ENCODE results near the gene SERTAD1. TPM values are rescaled to one million over a fixed set of nuclear protein-coding genes. Genes with fewer than 3 reads are reported as not detected.
A peak's percentile ranks its signal among the peaks of the same experiment; 100 is the strongest.

SERTAD1 gene, protein sequence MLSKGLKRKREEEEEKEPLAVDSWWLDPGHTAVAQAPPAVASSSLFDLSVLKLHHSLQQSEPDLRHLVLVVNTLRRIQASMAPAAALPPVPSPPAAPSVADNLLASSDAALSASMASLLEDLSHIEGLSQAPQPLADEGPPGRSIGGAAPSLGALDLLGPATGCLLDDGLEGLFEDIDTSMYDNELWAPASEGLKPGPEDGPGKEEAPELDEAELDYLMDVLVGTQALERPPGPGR
- 10 to 100 TPM in 1 of 5 donors, 1 to 10 TPM in 3, not detected in 1; 8.6 to 16.8 (median 9.7) TPM for total RNA-seq
- polyA plus RNA-seq = 10 to 100 TPM; 11.2 to 36.5 (median 25.2) TPM
- long read RNA-seq, donor 1, partial matches to known transcripts = 0 of 4 reads
- long read RNA-seq, donor 1, other reads (novel, unspliced or antisense) = 0 of 4 reads
- long read RNA-seq, donor 2, partial matches to known transcripts = 0 of 3 reads
- long read RNA-seq, donor 2, other reads (novel, unspliced or antisense) = 0 of 3 reads
- long read RNA-seq, donor 3, transcript SERTAD1-201 (2 exons, 2,114 nt) = major isoform, 6 of 6 reads
- long read RNA-seq, donor 3, partial matches to known transcripts = 0 of 6 reads
- long read RNA-seq, donor 3, other reads (novel, unspliced or antisense) = 0 of 6 reads
- long read RNA-seq, donor 4 = 0 reads
- long read RNA-seq, donor 5, partial matches to known transcripts = 0 of 4 reads
- long read RNA-seq, donor 5, other reads (novel, unspliced or antisense) = 0 of 4 reads
- long read RNA-seq, donor 6, transcript SERTAD1-201 (2 exons, 2,114 nt) = major isoform, 8 of 13 reads
- long read RNA-seq, donor 6, partial matches to known transcripts = 5 of 13 reads
- long read RNA-seq, donor 6, other reads (novel, unspliced or antisense) = 0 of 13 reads
- long read RNA-seq, donor 7, transcript SERTAD1-201 (2 exons, 2,114 nt) = major isoform, 13 of 13 reads
- long read RNA-seq, donor 7, partial matches to known transcripts = 0 of 13 reads
- long read RNA-seq, donor 7, other reads (novel, unspliced or antisense) = 0 of 13 reads
- long read RNA-seq, donor 8 = 0 reads
- long read RNA-seq, donor 9, partial matches to known transcripts = 0 of 4 reads
- long read RNA-seq, donor 9, other reads (novel, unspliced or antisense) = 0 of 4 reads
- long read RNA-seq, donor 10, partial matches to known transcripts = 0 of 2 reads
- long read RNA-seq, donor 10, other reads (novel, unspliced or antisense) = 0 of 2 reads

DNA sequence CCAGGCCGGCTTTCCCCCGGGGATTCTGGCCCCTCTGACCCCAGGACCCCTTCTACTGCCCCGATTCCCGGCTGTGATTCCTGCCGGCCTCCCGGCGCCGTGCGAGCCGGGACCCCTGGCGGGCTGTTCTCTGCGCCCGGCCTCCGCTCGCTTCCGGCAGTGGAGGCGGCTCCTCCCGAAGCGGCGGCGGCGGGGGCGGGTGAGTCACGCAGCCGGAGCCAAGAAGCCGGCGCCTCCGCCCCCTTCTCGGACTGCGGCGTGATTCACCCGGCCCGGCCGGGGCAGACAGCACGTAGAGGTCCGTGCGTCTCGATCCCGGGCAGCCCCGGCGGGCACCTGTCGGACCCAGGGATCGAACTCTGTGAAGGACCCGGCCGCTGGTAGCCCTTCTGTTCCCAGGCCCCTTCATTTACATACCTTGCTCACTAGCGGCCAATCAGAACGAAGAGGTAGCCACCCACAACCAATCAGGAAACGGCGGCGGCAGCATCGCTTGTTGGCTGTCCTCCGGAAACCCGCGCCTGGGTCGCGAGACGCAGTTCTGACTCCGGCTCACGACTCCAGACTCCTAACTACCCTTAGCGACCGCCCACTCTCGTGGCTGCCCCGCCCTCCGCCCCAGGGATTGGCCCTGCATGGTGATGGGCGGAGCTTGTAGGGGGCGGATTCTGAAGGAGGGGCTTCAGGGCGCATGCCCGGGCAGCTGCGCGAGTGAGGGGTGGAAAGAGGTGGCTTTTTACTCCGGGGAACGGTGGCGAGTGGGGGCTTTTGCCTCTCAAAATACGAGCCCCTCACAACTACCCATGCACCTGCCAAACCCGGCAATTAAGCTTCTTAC, at the start of gene SERTAD1:
Gene SERTAD1, minus strand, starts transcription at position 543 of the 838 bp plus-strand sequence. CDS start 2,446 bp downstream, outside the sequence.
- intact Hi-C loops (cut with DNase I; ENCODE audit: low total_unique reads) = no loop called here
- H3K27me3 ChIP-seq = no peaks in the 10 kb centered on the region

DNA sequence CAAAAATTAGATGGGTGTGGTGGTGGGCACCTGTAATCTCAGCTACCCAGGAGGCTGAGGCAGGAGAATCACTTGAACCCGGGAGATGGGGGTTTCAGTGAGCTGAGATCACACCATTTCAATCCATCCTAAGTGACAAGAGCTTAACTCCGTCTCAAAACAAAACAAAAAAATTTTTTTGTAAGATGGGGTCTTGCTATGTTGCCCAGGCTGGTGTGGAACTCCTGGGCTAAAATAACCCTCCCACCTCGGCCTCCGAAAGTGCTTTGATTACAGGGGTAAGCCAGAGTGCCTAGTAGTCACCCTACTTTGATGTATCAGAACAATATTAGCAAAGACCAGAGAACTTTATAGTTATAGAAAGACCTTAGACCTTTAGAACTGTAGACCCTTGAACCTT, 48.9 kb upstream of the SERTAD1 start:
- no peaks in the 10 kb centered on the region for H3K27me3 ChIP-seq
- WGBS, 5 donors = 83 to 95% (median 90%) methylated on average over 4 of the region's 4 CpGs
- no peak for DNase-seq
- no peaks in the 10 kb centered on the region for H3K9me3 ChIP-seq
- H3K36me3 ChIP-seq = no peaks in the 10 kb centered on the region
- no peak overlapping the region for H3K4me3 ChIP-seq
- no peaks in the 10 kb centered on the region for H3K4me1 ChIP-seq
- no peak for TF ChIP-seq POLR2A (IDR thresholded peaks at IDR 0.05)
- TF ChIP-seq, protein P1, sequence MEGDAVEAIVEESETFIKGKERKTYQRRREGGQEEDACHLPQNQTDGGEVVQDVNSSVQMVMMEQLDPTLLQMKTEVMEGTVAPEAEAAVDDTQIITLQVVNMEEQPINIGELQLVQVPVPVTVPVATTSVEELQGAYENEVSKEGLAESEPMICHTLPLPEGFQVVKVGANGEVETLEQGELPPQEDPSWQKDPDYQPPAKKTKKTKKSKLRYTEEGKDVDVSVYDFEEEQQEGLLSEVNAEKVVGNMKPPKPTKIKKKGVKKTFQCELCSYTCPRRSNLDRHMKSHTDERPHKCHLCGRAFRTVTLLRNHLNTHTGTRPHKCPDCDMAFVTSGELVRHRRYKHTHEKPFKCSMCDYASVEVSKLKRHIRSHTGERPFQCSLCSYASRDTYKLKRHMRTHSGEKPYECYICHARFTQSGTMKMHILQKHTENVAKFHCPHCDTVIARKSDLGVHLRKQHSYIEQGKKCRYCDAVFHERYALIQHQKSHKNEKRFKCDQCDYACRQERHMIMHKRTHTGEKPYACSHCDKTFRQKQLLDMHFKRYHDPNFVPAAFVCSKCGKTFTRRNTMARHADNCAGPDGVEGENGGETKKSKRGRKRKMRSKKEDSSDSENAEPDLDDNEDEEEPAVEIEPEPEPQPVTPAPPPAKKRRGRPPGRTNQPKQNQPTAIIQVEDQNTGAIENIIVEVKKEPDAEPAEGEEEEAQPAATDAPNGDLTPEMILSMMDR (IDR thresholded peaks at IDR 0.05) = no peak
- no peak for TF ChIP-seq EP300 (IDR thresholded peaks at IDR 0.05)
- TF ChIP-seq POLR2AphosphoS5 (IDR thresholded peaks at IDR 0.05) = no peak
- no peak overlapping the region for H3K27ac ChIP-seq
- intact Hi-C loops (cut with DNase I; ENCODE audit: low total_unique reads) = no loop called here

More for the DNA sequence above, at the start of gene SERTAD1:
- DNase-seq = peak; percentile 100
- TF ChIP-seq POLR2A (IDR thresholded peaks at IDR 0.05) (peak in 2 of 4 donors; percentile 97 to 98), EP300 (IDR thresholded peaks at IDR 0.05) (no peak), POLR2AphosphoS5 (IDR thresholded peaks at IDR 0.05) (peak; percentile 98 to 100 (median 100))
- TF ChIP-seq, protein P1 (IDR thresholded peaks at IDR 0.05) = peak in 5 of 7 experiments; percentile 69 to 87 (median 78)
- 0 to 1% (median 1%) methylated on average over 12 to 75 of the region's 75 CpGs for WGBS, 5 donors
- Histone ChIP-seq H3K4me1 (peaks cover 34 to 47% (median 41%) of the 10 kb centered on the region in 4 donors), H3K36me3 (peaks cover 12 to 13% (median 12%) of the 10 kb centered on the region in 4 donors), H3K27ac (peak within 1 kb of the TSS; percentile 97 to 100 (median 99)), H3K4me3 (peak within 1 kb of the TSS; percentile 64 to 87 (median 76)), H3K9me3 (no peaks in the 10 kb centered on the region)

DNA sequence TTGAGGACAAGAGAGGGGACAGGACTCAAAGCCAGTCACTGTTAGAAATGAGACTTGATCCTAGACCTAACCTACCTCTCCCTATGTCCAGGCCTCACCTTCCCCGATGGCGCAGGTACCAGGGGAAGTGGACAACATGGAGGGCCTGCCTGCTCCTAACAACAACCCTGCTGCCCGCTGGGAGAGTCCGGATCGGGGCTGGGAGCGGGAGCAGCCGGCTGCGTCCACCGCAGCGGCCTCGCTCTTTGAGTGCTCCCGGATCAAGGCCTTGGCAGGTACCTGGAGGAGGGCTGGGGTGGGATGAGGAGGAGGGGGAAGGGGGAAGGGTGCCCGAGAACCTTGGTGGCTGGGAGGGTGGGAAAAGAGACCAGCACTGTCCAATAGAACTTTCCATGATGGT, 46.7 kb upstream of the SERTAD1 start:
- peaks cover 0 to 2% (median 1%) of the 10 kb centered on the region in 4 donors for H3K4me1 ChIP-seq
- H3K9me3 ChIP-seq = no peaks in the 10 kb centered on the region
- DNase-seq = no peak
- TF ChIP-seq POLR2AphosphoS5 (IDR thresholded peaks at IDR 0.05) (no peak), POLR2A (IDR thresholded peaks at IDR 0.05) (no peak), EP300 (IDR thresholded peaks at IDR 0.05) (no peak)
- TF ChIP-seq, protein P1 (IDR thresholded peaks at IDR 0.05) = no peak
- WGBS, 5 donors = 88 to 93% (median 91%) methylated on average over 13 of the region's 13 CpGs
- H3K36me3 ChIP-seq = no peaks in the 10 kb centered on the region
- no peak overlapping the region for H3K27ac ChIP-seq
- intact Hi-C loops (cut with DNase I; ENCODE audit: low total_unique reads) = no loop called here
- H3K27me3 ChIP-seq = peaks cover 0 to 2% (median under 1%) of the 10 kb centered on the region in 3 donors
- no peak overlapping the region for H3K4me3 ChIP-seq
